H1 (cell line): ENCODE measurements around the gene WBP1L. TPM values are rescaled to one million over a fixed set of nuclear protein-coding genes. Genes with fewer than 3 reads are reported as not detected.

ENCODE experiments used
- CBX5 ChIP-seq: fragments of 300-800, 300-1000 bp; sonication (generic); IDR thresholded peaks from 2 replicates; pipeline ENCODE4 v1.7.1; 2016; ENCODE audit warnings: antibody characterized with exemption, low read length, low read depth
- CEBPB ChIP-seq: IDR thresholded peaks from 2 replicates; pipeline ENCODE4 v1.6.1; 2012; ENCODE audit warnings: low read depth, low read length
- CHD7 ChIP-seq: fragments of 300-600 bp; sonication (generic); IDR thresholded peaks from 2 replicates; pipeline ENCODE4 v1.7.1; 2012; ENCODE audit warnings: low read length, moderate library complexity, mild to moderate bottlenecking, inconsistent platforms; ENCODE audit not compliant: insufficient replicate concordance
- polyA plus RNA-seq, 7 experiments: library from polyadenylated mRNA; depleted of rRNA in 3 of 7; stranded (reverse) in 5 of 7; unstranded in 2 of 7; fragments of >200 nt in 5 of 7; fragments of 200-250 nt in 2 of 7; gene quantifications; 1 replicate in 5 of 7; 2 replicates in 1 of 7; 4 replicates in 1 of 7; pipeline versions ENCODE4 v1.2.1 to v1.2.3, GENCODE V29; 2011 to 2013; ENCODE audit warnings: missing spikeins in 2 of 7, mixed read lengths in 2 of 7
- total RNA-seq: library from RNA; stranded (reverse); fragmentation: NEBNext Ultra II Directional; extraction: Animal tissue kit (Norgen Biotek cat#: 25700); gene quantifications from 2 replicates; pipeline ENCODE4 v1.2.1, GENCODE V29; 2021

WBP1L gene
- total and polyA plus RNA-seq, 2 of the 8 experiments (the other 6 are each of a cell fraction or from before 2014, with no cell fraction given) = 26.6 to 29.9 TPM

GRCh38 chr10:102800611-102801335 lies 57.0 kb downstream of the WBP1L start (continued):
- TF ChIP-seq CHD7 = no peak
- no peak for TF ChIP-seq CBX5
- no peak for TF ChIP-seq CEBPB
